Measurements from ENCODE around the gene ADARB2. TPM values are rescaled to one million over a fixed set of nuclear protein-coding genes. Genes with fewer than 3 reads are reported as not detected.

The ADARB2 gene
- total and polyA plus RNA-seq, 4 experiments from 2014 or later = 13.5 to 14.1 TPM; not detected in 2

- H3K27me3 Mint-ChIP-seq = peaks cover 3 to 4% of the 10 kb centered on the region in 2 donors
These were observed 470.2 kb downstream of the ADARB2 start for GRCh38 chr10:1267148-1267547.

GRCh38 chr10:1266033-1266802 is 471.1 kb downstream of the ADARB2 start:
- H3K27ac Mint-ChIP-seq = peak overlapping the region in 1 of 7 donors; percentile 29
- CTCF ChIA-PET (ENCODE audit: partially characterized antibody) = no interaction called here
- intact Hi-C loops (cut with micrococcal nuclease) = no loop called here

More at GRCh38 chr10:1267148-1267547, 470.2 kb downstream of the ADARB2 start:
- H3K9me3 ChIP-seq (ENCODE audit: control insufficient read depth in 1 of 2, low read length in 2 of 2) = no peaks in the 10 kb centered on the region
- H3K36me3 ChIP-seq (ENCODE audit: insufficient read depth, low read length) = no peaks in the 10 kb centered on the region
- Mint-ChIP-seq H3K36me3 (no peaks in the 10 kb centered on the region), H3K4me3 (no peak overlapping the region), H3K4me1 (peaks cover 0 to 1% (median 0%) of the 10 kb centered on the region in 4 donors), H3K27ac (no peak overlapping the region), H3K9me3 (peaks cover 0 to 5% (median 0%) of the 10 kb centered on the region in 8 donors)
- intact Hi-C loops (cut with micrococcal nuclease) = no loop called here
- H3K4me1 ChIP-seq (ENCODE audit: insufficient read depth, low read length) = no peaks in the 10 kb centered on the region
- no peak for DNase-seq
- H3K4me3 ChIP-seq (ENCODE audit: low read length in 2 of 2) = no peak overlapping the region
- POLR2A ChIA-PET (ENCODE audit: partially characterized antibody) = no interaction called here
- no peak overlapping the region for H3K27ac ChIP-seq (ENCODE audit: low read depth, low read length)
- no peaks in the 10 kb centered on the region for H3K27me3 ChIP-seq (ENCODE audit: insufficient read depth, low read length)
- CTCF ChIA-PET (ENCODE audit: partially characterized antibody) = interaction anchor here (0.7 kb wide), 1 partner anchor 857 kb away, joined by 3 read pairs; no protein-coding TSS in a partner anchor

GRCh38 chr10:1264001-1264400 is 473.3 kb downstream of the ADARB2 start:
- ChIA-PET POLR2A (ENCODE audit: partially characterized antibody) (no interaction called here), CTCF (ENCODE audit: partially characterized antibody) (no interaction called here)
- H3K4me1 Mint-ChIP-seq = peaks cover 0 to 1% (median 0%) of the 10 kb centered on the region in 4 donors
- no peak overlapping the region for H3K27ac Mint-ChIP-seq
- intact Hi-C loops (cut with micrococcal nuclease) = no loop called here
- H3K4me3 Mint-ChIP-seq = no peak overlapping the region
- Histone ChIP-seq H3K4me3 (ENCODE audit: low read length in 2 of 2) (no peak overlapping the region), H3K4me1 (ENCODE audit: insufficient read depth, low read length) (no peaks in the 10 kb centered on the region), H3K9me3 (ENCODE audit: control insufficient read depth in 1 of 2, low read length in 2 of 2) (no peaks in the 10 kb centered on the region), H3K36me3 (ENCODE audit: insufficient read depth, low read length) (no peaks in the 10 kb centered on the region), H3K27ac (ENCODE audit: low read depth, low read length) (no peak overlapping the region), H3K27me3 (ENCODE audit: insufficient read depth, low read length) (no peaks in the 10 kb centered on the region)
- no peak for DNase-seq
- peaks cover 0 to 6% (median under 1%) of the 10 kb centered on the region in 8 donors for H3K9me3 Mint-ChIP-seq
- peaks cover 4 to 5% of the 10 kb centered on the region in 2 donors for H3K27me3 Mint-ChIP-seq
- peaks cover 0 to under 1% of the 10 kb centered on the region in 2 donors for H3K36me3 Mint-ChIP-seq

More at GRCh38 chr10:1266033-1266802, 471.1 kb downstream of the ADARB2 start:
- peaks cover 3 to 4% of the 10 kb centered on the region in 2 donors for H3K27me3 Mint-ChIP-seq
- no peaks in the 10 kb centered on the region for H3K36me3 Mint-ChIP-seq
- Histone ChIP-seq H3K36me3 (ENCODE audit: insufficient read depth, low read length) (no peaks in the 10 kb centered on the region), H3K27me3 (ENCODE audit: insufficient read depth, low read length) (no peaks in the 10 kb centered on the region), H3K9me3 (ENCODE audit: control insufficient read depth in 1 of 2, low read length in 2 of 2) (no peaks in the 10 kb centered on the region), H3K4me3 (ENCODE audit: low read length in 2 of 2) (no peak overlapping the region), H3K27ac (ENCODE audit: low read depth, low read length) (no peak overlapping the region), H3K4me1 (ENCODE audit: insufficient read depth, low read length) (no peaks in the 10 kb centered on the region)
- peaks cover 0 to 5% (median 0%) of the 10 kb centered on the region in 8 donors for H3K9me3 Mint-ChIP-seq
- POLR2A ChIA-PET (ENCODE audit: partially characterized antibody) = no interaction called here
- H3K4me3 Mint-ChIP-seq = no peak overlapping the region
- DNase-seq = no peak
- peaks cover 0 to 1% (median 0%) of the 10 kb centered on the region in 4 donors for H3K4me1 Mint-ChIP-seq

- H3K27ac ChIP-seq (ENCODE audit: low read depth, low read length) = no peak overlapping the region
- H3K27me3 Mint-ChIP-seq = peaks cover 24 to 27% of the 10 kb centered on the region in 2 donors
- peaks cover 0 to 11% (median 2%) of the 10 kb centered on the region in 8 donors for H3K9me3 Mint-ChIP-seq
- no peak overlapping the region for H3K4me3 Mint-ChIP-seq
- peaks cover 13% of the 10 kb centered on the region for H3K27me3 ChIP-seq (ENCODE audit: insufficient read depth, low read length)
- ChIA-PET CTCF (ENCODE audit: partially characterized antibody) (no interaction called here), POLR2A (ENCODE audit: partially characterized antibody) (no interaction called here)
- peaks cover 13 to 43% (median 36%) of the 10 kb centered on the region in 4 donors for H3K4me1 Mint-ChIP-seq
- H3K4me1 ChIP-seq (ENCODE audit: insufficient read depth, low read length) = peaks cover 32% of the 10 kb centered on the region
- intact Hi-C loops (cut with micrococcal nuclease) = no loop called here
- H3K4me3 ChIP-seq (ENCODE audit: low read length in 2 of 2) = no peak overlapping the region
- H3K36me3 ChIP-seq (ENCODE audit: insufficient read depth, low read length) = no peaks in the 10 kb centered on the region
- DNase-seq = no peak
- H3K27ac Mint-ChIP-seq = no peak overlapping the region
- H3K36me3 Mint-ChIP-seq = peaks cover 0 to 3% of the 10 kb centered on the region in 2 donors
- no peaks in the 10 kb centered on the region for H3K9me3 ChIP-seq (ENCODE audit: control insufficient read depth in 1 of 2, low read length in 2 of 2)
These were observed 480.1 kb downstream of the ADARB2 start for GRCh38 chr10:1257274-1257673.

GRCh38 chr10:1256432-1256725 is 480.9 kb downstream of the ADARB2 start:
- ChIA-PET CTCF (ENCODE audit: partially characterized antibody) (no interaction called here), POLR2A (ENCODE audit: partially characterized antibody) (no interaction called here)
- no peak overlapping the region for H3K4me3 ChIP-seq (ENCODE audit: low read length in 2 of 2)
- peaks cover 0 to 3% of the 10 kb centered on the region in 2 donors for H3K36me3 Mint-ChIP-seq
- no peak overlapping the region for H3K27ac ChIP-seq (ENCODE audit: low read depth, low read length)
- H3K27me3 ChIP-seq (ENCODE audit: insufficient read depth, low read length) = peaks cover 13% of the 10 kb centered on the region
- H3K27me3 Mint-ChIP-seq = peaks cover 25 to 27% of the 10 kb centered on the region in 2 donors
- no peaks in the 10 kb centered on the region for H3K36me3 ChIP-seq (ENCODE audit: insufficient read depth, low read length)
- peaks cover 32% of the 10 kb centered on the region for H3K4me1 ChIP-seq (ENCODE audit: insufficient read depth, low read length)
- H3K4me1 Mint-ChIP-seq = peaks cover 13 to 45% (median 36%) of the 10 kb centered on the region in 4 donors
- peaks cover 0 to 11% (median 2%) of the 10 kb centered on the region in 8 donors for H3K9me3 Mint-ChIP-seq
- no peak overlapping the region for H3K27ac Mint-ChIP-seq
- H3K9me3 ChIP-seq (ENCODE audit: control insufficient read depth in 1 of 2, low read length in 2 of 2) = no peaks in the 10 kb centered on the region
- intact Hi-C loops (cut with micrococcal nuclease) = no loop called here
- no peak overlapping the region for H3K4me3 Mint-ChIP-seq
- DNase-seq = no peak

- Histone ChIP-seq H3K27ac (ENCODE audit: low read depth, low read length) (no peak overlapping the region), H3K27me3 (ENCODE audit: insufficient read depth, low read length) (peaks cover 13% of the 10 kb centered on the region), H3K9me3 (ENCODE audit: control insufficient read depth in 1 of 2, low read length in 2 of 2) (no peaks in the 10 kb centered on the region), H3K4me1 (ENCODE audit: insufficient read depth, low read length) (peaks cover 32% of the 10 kb centered on the region), H3K4me3 (ENCODE audit: low read length in 2 of 2) (no peak overlapping the region), H3K36me3 (ENCODE audit: insufficient read depth, low read length) (no peaks in the 10 kb centered on the region)
- Mint-ChIP-seq H3K36me3 (peaks cover 0 to 3% of the 10 kb centered on the region in 2 donors), H3K4me1 (peaks cover 13 to 45% (median 36%) of the 10 kb centered on the region in 4 donors), H3K27ac (peak overlapping the region in 2 of 7 donors; percentile 22 to 55), H3K9me3 (peaks cover 0 to 11% (median 2%) of the 10 kb centered on the region in 8 donors), H3K4me3 (no peak overlapping the region), H3K27me3 (peaks cover 30 to 32% of the 10 kb centered on the region in 2 donors)
- ChIA-PET CTCF (ENCODE audit: partially characterized antibody) (no interaction called here), POLR2A (ENCODE audit: partially characterized antibody) (no interaction called here)
- no peak for DNase-seq
- intact Hi-C loops (cut with micrococcal nuclease) = no loop called here
These were observed 481.5 kb downstream of the ADARB2 start for GRCh38 chr10:1255600-1256431.

- peak in 1 of 5 donors; percentile 50 for DNase-seq
- H3K27me3 ChIP-seq (ENCODE audit: insufficient read depth, low read length) = peaks cover 13% of the 10 kb centered on the region
- H3K9me3 ChIP-seq (ENCODE audit: control insufficient read depth in 1 of 2, low read length in 2 of 2) = no peaks in the 10 kb centered on the region
- H3K9me3 Mint-ChIP-seq = peaks cover 0 to 11% (median 2%) of the 10 kb centered on the region in 8 donors
- ChIA-PET CTCF (ENCODE audit: partially characterized antibody) (no interaction called here), POLR2A (ENCODE audit: partially characterized antibody) (no interaction called here)
- peaks cover 32% of the 10 kb centered on the region for H3K4me1 ChIP-seq (ENCODE audit: insufficient read depth, low read length)
- H3K4me1 Mint-ChIP-seq = peaks cover 13 to 45% (median 36%) of the 10 kb centered on the region in 4 donors
- peaks cover 33 to 34% of the 10 kb centered on the region in 2 donors for H3K27me3 Mint-ChIP-seq
- peak overlapping the region in 1 of 8 donors; percentile 55 for H3K4me3 Mint-ChIP-seq
- H3K36me3 Mint-ChIP-seq = peaks cover 0 to 3% of the 10 kb centered on the region in 2 donors
- no peak overlapping the region for H3K4me3 ChIP-seq (ENCODE audit: low read length in 2 of 2)
- no peak overlapping the region for H3K27ac ChIP-seq (ENCODE audit: low read depth, low read length)
- H3K36me3 ChIP-seq (ENCODE audit: insufficient read depth, low read length) = no peaks in the 10 kb centered on the region
- intact Hi-C loops (cut with micrococcal nuclease) = no loop called here
- peak overlapping the region in 1 of 7 donors; percentile 21 for H3K27ac Mint-ChIP-seq
These were observed 482.2 kb downstream of the ADARB2 start for GRCh38 chr10:1255118-1255517.
